ENCODE data around the gene PRKRIP1. TPM values are rescaled to one million over a fixed set of nuclear protein-coding genes. Genes with fewer than 3 reads are reported as not detected.
"Not testable (repeated sequence)": the region's sequence is repeated elsewhere in the genome, so short reads cannot be mapped to it uniquely, and the experiment has no call there.

PRKRIP1 gene
- total RNA-seq, 1 experiment from 2014 or later: 24.9 TPM

DNA sequence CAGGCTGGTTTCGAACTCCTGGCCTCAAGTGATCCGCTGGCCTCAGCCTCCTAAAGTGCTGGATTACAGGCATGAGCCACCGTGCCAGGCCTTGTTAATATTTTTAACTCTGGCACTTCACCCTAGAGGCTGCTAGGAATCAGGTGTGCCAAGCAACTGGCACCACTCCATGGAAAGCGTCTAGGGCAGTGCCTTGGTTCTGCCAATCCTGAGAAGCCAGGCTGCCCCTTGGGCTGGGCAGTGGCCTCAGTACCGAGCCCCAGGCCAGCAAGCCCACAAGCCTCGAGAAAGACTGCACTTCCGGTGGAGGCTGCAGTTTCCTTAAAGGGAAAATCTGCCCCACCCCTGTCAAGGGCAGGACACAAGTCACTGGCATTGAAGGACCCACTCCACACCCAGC is 57.2 kb downstream of the PRKRIP1 start:
- Histone ChIP-seq H3K9me3 (ENCODE audit: control insufficient read depth, insufficient read depth, low read depth, low read length) (no peaks in the 10 kb centered on the region), H3K4me3 (ENCODE audit: low read depth in 2 of 2, low read length in 2 of 2) (no peak overlapping the region), H3K27me3 (ENCODE audit: control insufficient read depth, insufficient read depth, low read length) (no peaks in the 10 kb centered on the region), H3K36me3 (ENCODE audit: control insufficient read depth, insufficient read depth, low read length) (no peaks in the 10 kb centered on the region), H3K27ac (ENCODE audit: low read length) (no peak overlapping the region), H3K4me1 (ENCODE audit: control insufficient read depth, insufficient read depth, low read length) (peaks cover 9% of the 10 kb centered on the region)
- CTCF ChIA-PET: interaction anchor here (0.7 kb wide), 1 partner anchor 179 kb away, joined by 3 read pairs; no protein-coding TSS in a partner anchor
- no TSS peak for BruUV-seq (replicated peaks)
- in situ Hi-C loops (cut with HindIII; ENCODE audit: low pct_unique_long_range_greater_than_20kb, low sequenced_read_pairs): no loop called here
- POLR2A ChIA-PET: no interaction called here
- DNase-seq (ENCODE audit: low read depth, low spot score) (no peak), ATAC-seq (no peak)
- TF ChIP-seq POLR2AphosphoS5 (IDR thresholded peaks at IDR 0.05; ENCODE audit: low read depth, low read length) (no peak), SIN3A (IDR thresholded peaks at IDR 0.05; ENCODE audit: borderline replicate concordance, insufficient read depth, low read depth, low read length) (no peak), TCF7L2 (IDR thresholded peaks at IDR 0.05; ENCODE audit: low read depth, low read length) (no peak)
- TF ChIP-seq, protein P1, sequence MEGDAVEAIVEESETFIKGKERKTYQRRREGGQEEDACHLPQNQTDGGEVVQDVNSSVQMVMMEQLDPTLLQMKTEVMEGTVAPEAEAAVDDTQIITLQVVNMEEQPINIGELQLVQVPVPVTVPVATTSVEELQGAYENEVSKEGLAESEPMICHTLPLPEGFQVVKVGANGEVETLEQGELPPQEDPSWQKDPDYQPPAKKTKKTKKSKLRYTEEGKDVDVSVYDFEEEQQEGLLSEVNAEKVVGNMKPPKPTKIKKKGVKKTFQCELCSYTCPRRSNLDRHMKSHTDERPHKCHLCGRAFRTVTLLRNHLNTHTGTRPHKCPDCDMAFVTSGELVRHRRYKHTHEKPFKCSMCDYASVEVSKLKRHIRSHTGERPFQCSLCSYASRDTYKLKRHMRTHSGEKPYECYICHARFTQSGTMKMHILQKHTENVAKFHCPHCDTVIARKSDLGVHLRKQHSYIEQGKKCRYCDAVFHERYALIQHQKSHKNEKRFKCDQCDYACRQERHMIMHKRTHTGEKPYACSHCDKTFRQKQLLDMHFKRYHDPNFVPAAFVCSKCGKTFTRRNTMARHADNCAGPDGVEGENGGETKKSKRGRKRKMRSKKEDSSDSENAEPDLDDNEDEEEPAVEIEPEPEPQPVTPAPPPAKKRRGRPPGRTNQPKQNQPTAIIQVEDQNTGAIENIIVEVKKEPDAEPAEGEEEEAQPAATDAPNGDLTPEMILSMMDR (IDR thresholded peaks at IDR 0.05): no peak
- TF ChIP-seq, protein P2, sequence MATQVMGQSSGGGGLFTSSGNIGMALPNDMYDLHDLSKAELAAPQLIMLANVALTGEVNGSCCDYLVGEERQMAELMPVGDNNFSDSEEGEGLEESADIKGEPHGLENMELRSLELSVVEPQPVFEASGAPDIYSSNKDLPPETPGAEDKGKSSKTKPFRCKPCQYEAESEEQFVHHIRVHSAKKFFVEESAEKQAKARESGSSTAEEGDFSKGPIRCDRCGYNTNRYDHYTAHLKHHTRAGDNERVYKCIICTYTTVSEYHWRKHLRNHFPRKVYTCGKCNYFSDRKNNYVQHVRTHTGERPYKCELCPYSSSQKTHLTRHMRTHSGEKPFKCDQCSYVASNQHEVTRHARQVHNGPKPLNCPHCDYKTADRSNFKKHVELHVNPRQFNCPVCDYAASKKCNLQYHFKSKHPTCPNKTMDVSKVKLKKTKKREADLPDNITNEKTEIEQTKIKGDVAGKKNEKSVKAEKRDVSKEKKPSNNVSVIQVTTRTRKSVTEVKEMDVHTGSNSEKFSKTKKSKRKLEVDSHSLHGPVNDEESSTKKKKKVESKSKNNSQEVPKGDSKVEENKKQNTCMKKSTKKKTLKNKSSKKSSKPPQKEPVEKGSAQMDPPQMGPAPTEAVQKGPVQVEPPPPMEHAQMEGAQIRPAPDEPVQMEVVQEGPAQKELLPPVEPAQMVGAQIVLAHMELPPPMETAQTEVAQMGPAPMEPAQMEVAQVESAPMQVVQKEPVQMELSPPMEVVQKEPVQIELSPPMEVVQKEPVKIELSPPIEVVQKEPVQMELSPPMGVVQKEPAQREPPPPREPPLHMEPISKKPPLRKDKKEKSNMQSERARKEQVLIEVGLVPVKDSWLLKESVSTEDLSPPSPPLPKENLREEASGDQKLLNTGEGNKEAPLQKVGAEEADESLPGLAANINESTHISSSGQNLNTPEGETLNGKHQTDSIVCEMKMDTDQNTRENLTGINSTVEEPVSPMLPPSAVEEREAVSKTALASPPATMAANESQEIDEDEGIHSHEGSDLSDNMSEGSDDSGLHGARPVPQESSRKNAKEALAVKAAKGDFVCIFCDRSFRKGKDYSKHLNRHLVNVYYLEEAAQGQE (IDR thresholded peaks at IDR 0.05; ENCODE audit: insufficient read depth in 1 of 2, low read depth in 2 of 2, low read length in 1 of 2): no peak
- intact Hi-C loops (cut with micrococcal nuclease; ENCODE audit: unreplicated experiment): no loop called here

DNA sequence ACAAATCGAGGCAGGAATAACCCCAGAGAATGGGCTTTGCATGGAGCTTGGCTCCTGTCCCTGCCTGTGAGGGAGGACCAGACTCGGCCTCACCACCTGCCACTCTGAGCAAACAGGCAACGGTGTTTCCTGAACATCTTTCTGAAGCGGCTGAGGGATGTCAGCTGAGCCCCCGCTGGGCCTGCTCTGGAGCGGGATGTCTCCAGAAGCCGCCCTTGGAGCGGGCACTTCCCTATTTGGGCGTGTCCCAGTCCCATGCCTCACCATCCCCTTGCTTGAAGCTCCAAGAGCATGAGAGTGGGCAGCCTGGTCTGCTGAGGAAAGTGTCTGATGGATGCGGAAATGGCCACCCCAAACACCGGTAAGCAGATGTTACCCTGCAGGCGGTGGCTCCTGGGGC is 58.3 kb downstream of the PRKRIP1 start:
- no TSS peak for BruUV-seq (replicated peaks)

DNA sequence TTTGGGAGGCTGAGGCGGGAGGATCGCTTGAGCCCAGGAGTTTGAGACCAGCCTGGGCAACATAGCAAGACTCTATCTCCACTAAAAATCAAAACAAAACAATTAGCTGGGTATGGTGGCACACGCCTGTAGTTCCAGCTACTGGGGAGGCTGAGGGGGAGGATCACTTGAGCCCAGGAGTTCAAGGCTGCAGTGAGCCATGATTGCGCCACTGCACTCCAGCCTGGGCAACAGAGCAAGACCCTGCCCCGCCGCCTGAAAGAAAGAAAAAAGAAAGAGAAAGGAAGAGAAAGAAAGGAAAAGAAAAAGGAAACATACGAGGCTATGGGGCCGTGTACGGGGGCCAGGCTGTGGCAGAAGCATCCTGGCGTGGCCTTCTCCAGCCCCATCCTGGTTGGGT is 58.8 kb downstream of the PRKRIP1 start:
- H3K27ac ChIP-seq (ENCODE audit: low read length); BruUV-seq (replicated peaks); DNase-seq (ENCODE audit: low read depth, low spot score); H3K27me3 ChIP-seq (ENCODE audit: control insufficient read depth, insufficient read depth, low read length); intact Hi-C loops (cut with micrococcal nuclease; ENCODE audit: unreplicated experiment); ATAC-seq; H3K4me3 ChIP-seq (ENCODE audit: low read depth in 2 of 2, low read length in 2 of 2); in situ Hi-C loops (cut with HindIII; ENCODE audit: low pct_unique_long_range_greater_than_20kb, low sequenced_read_pairs); H3K9me3 ChIP-seq (ENCODE audit: control insufficient read depth, insufficient read depth, low read depth, low read length); H3K4me1 ChIP-seq (ENCODE audit: control insufficient read depth, insufficient read depth, low read length); POLR2A ChIA-PET; H3K36me3 ChIP-seq (ENCODE audit: control insufficient read depth, insufficient read depth, low read length): not testable (repeated sequence)
- CTCF ChIA-PET: interaction anchor here (0.6 kb wide), 1 partner anchor 50 kb away, joined by 4 read pairs; no protein-coding TSS in a partner anchor

More for the DNA sequence above, 58.3 kb downstream of the PRKRIP1 start:
- H3K27me3 ChIP-seq (ENCODE audit: control insufficient read depth, insufficient read depth, low read length): no peaks in the 10 kb centered on the region
- in situ Hi-C loops (cut with HindIII; ENCODE audit: low pct_unique_long_range_greater_than_20kb, low sequenced_read_pairs) (no loop called here), intact Hi-C loops (cut with micrococcal nuclease; ENCODE audit: unreplicated experiment) (no loop called here)
- ChIA-PET CTCF (interaction anchor here (0.6 kb wide), 1 partner anchor 49 kb away, joined by 4 read pairs; no protein-coding TSS in a partner anchor), POLR2A (no interaction called here)
- DNase-seq (ENCODE audit: low read depth, low spot score): no peak
- TF ChIP-seq POLR2AphosphoS5 (IDR thresholded peaks at IDR 0.05; ENCODE audit: low read depth, low read length): no peak
- TF ChIP-seq TCF7L2 (IDR thresholded peaks at IDR 0.05; ENCODE audit: low read depth, low read length): no peak
- TF ChIP-seq, protein P1 (IDR thresholded peaks at IDR 0.05): no peak
- no peak for TF ChIP-seq SIN3A (IDR thresholded peaks at IDR 0.05; ENCODE audit: borderline replicate concordance, insufficient read depth, low read depth, low read length)
- TF ChIP-seq, protein P2 (IDR thresholded peaks at IDR 0.05; ENCODE audit: insufficient read depth in 1 of 2, low read depth in 2 of 2, low read length in 1 of 2): no peak
- no peak overlapping the region for H3K4me3 ChIP-seq (ENCODE audit: low read depth in 2 of 2, low read length in 2 of 2)
- no peak for ATAC-seq
- no peak overlapping the region for H3K27ac ChIP-seq (ENCODE audit: low read length)
- no peaks in the 10 kb centered on the region for H3K36me3 ChIP-seq (ENCODE audit: control insufficient read depth, insufficient read depth, low read length)
- H3K4me1 ChIP-seq (ENCODE audit: control insufficient read depth, insufficient read depth, low read length): peaks cover 9% of the 10 kb centered on the region
- no peaks in the 10 kb centered on the region for H3K9me3 ChIP-seq (ENCODE audit: control insufficient read depth, insufficient read depth, low read depth, low read length)

Data from Panc1 (cell line).